Endometrial microvascular endothelial cells (primary cell): ENCODE measurements around the gene CACNA2D1. TPM values are rescaled to one million over a fixed set of nuclear protein-coding genes. Genes with fewer than 3 reads are reported as not detected.
"Not testable (repeated sequence)": the region's sequence is repeated elsewhere in the genome, so short reads cannot be mapped to it uniquely, and the experiment has no call there.

ENCODE experiments used
- in situ Hi-C: cut with HindIII; loops from 2 replicates; pipeline ENCODE4 v1.10.0; 2017; ENCODE audit warnings: low sequenced_read_pairs, low pct_unique_long_range_greater_than_20kb; ENCODE audit errors: inconsistent ontology term
- total RNA-seq: library from RNA; depleted of rRNA; stranded (reverse); fragments of >200 nt; gene quantifications from one replicate; pipeline ENCODE4 v1.2.3, GENCODE V29; 2015; ENCODE audit errors: inconsistent ontology term

Gene CACNA2D1
- total RNA-seq, 1 donor from 2014 or later = 49.5 TPM

DNA sequence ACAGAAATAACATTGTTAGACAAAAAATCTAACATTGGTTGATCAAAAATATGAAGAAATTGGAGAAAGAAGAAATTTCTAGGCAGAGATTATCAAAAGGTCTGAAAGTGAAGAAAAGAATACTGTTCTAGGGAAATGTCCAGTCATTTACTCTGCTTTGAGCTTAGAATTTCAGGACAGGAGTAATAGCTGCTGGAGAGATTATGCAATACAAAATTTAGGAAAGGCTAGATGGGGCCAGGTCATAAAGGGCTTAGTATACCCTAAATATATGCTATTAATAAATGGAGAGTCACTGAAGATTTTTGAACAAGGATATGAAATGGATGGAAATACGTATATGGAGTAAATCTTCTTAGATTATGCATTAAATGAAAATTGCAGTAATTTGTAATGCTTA lies 279.2 kb downstream of the CACNA2D1 start:
- in situ Hi-C loops = no loop called here

DNA sequence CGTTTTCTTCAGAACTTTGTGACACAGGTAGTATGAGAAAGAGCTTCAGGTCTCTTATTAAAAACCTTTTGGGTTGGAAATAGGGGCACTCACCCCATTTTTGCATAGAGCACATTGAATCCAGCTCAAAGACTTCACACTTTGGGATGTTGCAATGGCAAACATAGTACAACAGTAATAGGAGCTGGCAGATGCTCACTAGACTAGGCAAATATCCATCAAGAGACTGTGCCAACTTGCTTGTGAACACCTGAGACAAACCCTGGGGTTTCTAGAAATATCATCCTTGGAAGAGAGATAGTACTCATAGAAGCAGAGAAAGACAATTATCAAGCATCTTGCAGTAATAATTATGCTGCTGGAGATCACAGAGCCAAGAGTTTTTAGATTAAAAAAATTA lies 280.0 kb downstream of the CACNA2D1 start:
- in situ Hi-C loops = no loop called here

DNA sequence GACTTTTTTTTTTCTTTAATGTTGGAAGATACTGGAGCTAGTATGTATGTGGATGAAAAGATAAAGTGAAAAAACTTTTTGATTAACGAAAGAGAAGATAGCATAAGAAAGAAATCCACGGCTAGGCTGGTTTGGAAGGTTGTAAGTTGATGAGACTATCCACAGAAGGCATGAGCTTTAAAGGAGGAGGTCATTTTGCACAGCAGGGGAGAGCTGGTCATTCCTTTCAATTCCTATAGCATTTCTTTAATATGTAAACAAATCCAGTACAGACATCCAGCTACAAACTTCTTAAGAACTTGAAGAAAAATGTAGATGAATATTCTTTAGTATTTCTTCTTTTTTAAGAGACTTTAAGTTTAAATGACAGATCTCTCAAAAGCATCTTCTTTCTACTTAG lies 281.3 kb downstream of the CACNA2D1 start:
- in situ Hi-C loops = no loop called here

DNA sequence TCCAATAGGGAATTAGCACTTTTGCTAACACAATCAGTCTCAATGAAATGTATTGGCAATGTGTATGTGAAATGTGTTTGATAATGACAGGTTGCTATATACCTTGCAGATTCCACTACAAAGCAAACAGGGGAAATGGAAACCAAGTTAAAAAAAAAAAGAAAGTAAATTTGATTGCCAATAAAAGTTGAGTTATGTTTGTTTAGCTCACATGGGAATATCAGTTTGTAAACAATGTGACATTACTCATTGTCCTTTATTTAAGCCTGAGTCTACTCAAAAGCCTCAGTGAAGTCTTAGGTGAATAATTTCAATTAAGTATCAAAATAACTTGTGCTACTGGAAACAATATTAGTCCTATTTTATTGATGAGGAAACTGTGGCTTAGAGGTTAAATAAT lies 285.2 kb downstream of the CACNA2D1 start:
- in situ Hi-C loops = no loop called here

DNA sequence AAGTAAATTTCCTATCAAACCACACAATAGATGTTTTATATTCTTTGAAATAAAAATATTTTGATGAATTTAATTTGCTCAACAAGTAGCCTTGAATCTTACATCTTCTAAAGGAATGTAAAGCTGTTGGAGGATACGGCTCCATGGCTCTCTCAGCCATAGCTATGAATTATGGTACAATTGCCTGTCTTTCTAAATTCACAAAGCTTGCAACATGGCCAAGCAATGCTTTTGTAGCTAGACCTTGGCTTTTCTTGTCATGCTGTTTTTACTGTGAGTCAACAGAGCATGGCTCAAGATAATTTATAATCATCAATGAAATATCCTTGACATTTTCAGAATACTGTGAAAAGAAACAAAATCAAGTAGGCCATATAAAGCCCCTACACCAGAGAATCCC lies 286.7 kb downstream of the CACNA2D1 start:
- in situ Hi-C loops = no loop called here

DNA sequence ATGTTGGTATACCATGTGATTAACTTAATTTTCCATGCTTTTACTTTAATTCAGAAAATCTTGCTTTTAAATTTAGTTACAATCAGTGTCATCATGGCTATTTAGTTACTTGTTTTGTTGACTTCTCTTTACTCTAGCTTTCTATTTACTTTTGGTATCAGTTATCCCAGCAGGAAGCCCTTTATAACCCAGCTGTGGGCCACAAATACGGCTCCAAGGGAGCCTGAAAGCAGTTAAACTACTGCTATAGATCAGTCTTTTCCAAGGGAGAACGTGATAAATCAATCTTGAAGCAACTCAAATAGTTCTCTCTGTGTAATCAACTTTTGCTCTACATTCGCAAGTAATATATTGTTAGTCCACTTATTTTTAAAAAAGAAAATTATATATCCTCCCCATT lies 287.4 kb downstream of the CACNA2D1 start:
- in situ Hi-C loops = no loop called here

DNA sequence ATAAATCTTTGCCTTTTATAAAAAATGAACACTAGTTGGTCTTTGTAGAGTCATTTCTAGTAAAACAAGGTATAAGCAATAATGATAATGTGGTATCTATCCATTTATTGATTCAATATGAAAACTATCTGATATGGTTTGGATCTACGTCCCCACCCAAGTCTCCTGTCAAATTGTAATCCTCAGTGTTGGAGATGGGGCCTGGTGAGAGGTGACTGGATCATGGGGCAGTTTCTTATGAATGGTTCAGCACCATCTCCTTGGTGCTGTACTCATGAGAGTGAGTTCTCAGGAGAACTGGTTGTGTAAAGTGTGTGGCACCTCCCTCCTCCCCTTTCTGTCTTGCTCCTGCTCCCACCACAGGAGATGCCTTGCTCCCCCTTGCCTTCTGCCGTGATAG lies 288.8 kb downstream of the CACNA2D1 start:
- in situ Hi-C loops = no loop called here

DNA sequence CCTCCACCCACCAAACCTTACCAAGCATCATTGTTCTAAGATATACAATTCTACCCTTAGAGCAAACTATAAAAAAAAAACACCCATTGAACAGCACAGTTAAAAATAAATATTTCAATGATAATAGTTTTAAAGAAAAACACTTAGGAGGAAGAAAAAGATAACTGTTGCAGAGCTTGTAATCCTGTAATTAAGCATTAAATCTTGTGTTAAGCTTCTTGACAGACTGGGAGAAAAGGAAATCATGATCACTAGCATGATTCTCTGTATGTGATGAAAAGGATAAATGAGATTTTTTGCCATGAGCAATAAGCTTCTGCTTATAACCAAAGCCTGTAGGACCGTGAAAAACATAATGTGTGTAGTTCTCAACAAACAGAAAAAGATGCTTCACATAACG lies 289.8 kb downstream of the CACNA2D1 start:
- in situ Hi-C loops = no loop called here

DNA sequence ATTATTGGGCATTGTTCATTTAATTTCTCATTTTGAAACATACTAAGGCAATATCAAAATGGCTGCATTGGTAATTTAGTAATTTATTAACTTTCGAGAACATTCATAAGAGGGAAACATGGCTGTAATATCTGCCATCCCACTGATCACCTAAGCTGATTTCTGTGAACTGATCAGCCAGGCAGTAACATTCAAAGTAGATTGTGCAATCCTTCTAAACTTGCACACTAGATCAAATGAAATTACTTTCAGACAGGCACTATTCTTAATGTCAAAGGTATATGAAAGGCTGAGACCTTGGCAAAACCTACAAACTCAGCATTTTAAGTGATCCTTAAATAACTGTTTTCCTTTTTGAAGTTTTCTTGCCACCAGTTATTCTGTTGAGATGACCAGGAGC lies 290.7 kb downstream of the CACNA2D1 start:
- in situ Hi-C loops = no loop called here

DNA sequence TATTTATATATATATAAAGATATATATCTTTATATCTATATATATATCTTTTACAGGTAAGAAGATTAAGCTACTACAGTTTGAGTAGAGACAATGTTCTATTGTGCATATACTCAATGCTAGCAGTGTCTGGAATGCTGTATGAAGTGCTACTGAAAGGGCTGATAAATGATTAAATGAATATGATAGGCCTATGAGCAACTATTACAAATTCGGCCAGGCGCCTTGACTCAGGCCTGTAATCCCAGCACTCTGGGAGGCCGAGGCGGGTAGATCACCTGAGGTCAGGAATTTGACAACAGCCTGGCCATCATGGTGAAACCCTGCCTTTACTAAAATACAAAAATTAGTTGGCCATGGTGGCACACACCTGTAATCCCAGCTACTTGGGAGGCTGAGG lies 297.1 kb downstream of the CACNA2D1 start:
- in situ Hi-C loops = no loop called here

DNA sequence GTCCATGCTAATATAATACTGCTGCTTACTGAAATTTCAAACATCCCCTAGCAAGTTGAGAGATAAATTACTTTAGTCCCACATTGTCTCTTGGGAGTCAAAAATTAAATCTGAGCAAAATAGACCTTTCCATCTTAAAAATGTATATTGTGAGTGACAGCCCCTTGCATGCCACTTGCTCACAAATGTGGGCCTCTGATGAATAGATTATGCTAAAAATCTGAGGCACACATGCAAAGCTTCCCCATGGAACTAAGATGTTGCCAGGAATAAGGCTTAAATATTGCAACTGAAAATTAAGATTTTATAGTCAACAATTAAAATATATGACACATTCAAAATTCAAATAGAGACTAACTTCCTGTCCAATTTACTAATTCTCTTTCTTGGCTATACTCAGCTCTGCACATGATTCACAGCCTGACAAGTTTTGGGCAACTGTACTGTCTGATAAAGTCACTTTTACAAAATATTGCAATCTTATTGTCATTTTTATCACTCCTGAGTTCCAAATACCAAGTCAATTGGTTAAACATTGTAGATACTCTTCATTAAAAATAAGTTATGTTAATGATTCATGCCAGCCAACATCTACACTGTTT lies 301.2 kb downstream of the CACNA2D1 start:
- in situ Hi-C loops = no loop called here

DNA sequence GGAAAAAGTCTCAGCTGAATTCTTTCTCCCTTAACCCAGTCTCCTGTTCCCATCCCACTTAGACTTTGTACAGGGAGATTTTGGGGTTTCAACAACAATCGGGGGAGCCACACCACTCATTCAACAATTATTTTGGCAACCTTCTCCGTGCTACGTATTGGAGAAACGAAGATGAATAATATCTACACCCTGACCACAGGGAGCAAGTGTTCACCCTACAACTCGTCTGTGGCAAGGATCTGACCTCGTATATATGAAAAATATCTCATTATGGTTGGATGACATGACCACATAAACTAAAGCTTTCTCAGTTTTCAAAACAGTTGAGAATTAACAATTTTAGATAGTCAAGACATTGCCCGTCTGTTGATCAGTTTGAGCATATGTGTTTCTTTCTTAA lies 302.1 kb downstream of the CACNA2D1 start:
- in situ Hi-C loops = no loop called here

DNA sequence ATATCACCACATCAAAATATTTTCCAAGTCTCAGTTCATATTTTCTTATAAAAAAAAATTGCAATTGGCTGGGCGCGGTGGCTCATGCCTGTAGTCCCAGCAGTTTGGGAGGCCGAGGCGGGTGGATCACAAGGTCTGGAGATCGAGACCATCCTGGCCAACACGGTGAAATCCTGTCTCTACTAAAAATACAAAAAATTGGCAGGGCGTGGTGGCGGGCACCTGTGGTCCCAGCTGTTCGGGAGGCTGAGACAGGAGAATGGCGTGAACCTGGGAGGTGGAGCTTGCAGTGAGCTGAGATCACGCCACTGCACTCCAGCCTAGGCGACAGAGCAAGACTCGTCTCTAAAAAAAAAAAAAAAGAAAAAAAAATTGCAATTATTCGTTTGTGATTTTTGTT lies 303.0 kb downstream of the CACNA2D1 start:
- in situ Hi-C loops = not testable (repeated sequence)

DNA sequence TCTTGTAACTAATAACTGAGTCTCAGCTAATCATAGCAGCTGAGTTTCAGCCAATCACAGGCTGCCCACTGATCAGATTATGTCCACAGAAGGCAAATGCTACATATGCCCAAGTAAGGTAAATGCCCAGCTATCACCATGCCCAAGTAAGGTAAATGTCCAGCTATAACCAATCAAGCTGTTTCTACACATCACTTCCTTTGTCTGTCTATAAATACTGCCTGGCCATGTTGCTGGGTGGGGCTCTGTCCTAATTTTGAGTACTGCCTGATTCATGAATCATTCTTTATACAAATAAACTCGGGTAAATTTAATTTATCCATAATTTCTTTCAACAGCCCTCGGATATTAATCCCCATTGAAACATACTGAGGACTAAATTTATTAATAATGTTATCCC lies 312.4 kb downstream of the CACNA2D1 start:
- in situ Hi-C loops = no loop called here

DNA sequence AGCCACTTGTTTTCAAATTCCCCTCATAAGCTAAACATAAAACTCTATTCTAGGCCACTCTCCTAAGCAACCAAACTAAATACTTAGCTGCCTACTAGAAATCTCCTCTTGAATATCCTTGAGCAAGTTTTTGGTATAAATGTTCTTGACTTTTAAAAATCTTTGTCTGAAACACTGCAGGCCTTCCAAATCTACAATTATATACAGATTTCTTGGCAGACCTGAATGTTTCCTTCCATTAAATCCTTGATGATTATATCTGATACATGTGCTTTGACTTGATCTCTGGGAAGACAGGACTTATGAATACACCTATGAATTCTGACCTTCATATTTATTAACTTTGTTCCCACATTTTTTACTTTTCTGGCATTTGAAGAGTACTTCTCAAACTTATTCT lies 314.5 kb downstream of the CACNA2D1 start:
- in situ Hi-C loops = no loop called here

DNA sequence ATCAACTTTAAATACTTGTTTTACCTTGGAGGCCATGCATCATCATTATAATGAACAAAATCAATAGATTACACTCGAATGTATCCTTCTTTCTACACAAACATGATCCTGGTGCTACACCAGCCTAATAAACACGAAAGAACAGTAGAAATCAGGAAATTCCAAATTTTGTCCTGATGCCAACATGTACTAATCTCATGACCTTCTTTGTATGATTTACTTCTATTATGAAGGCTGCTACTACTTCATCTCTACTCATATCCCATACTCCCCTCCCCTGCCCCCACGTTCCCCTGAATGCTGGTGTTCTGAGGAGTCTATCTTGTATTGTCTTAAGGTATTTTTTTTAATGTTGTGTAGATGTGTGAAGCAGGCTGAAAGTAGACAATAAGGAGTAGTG lies 315.0 kb downstream of the CACNA2D1 start:
- in situ Hi-C loops = no loop called here

DNA sequence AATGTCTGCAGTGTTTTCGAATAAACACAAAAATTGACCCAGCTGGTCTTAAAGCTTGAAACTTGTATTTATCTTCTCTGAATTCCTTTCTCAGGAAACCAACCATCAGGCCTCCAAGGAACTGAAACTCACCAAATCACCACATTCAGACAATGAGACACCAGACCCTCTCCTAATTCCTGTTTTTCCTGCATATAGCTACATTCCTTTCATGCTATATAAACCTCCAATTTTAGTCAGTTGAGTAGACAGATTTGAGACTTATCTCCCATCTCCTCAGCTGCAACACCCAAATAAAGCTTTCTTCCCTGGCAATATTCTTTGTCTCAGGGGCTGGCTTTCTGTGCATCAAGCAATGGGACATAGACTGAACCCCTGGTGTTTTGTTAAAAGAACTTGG lies 317.0 kb downstream of the CACNA2D1 start:
- in situ Hi-C loops = no loop called here

DNA sequence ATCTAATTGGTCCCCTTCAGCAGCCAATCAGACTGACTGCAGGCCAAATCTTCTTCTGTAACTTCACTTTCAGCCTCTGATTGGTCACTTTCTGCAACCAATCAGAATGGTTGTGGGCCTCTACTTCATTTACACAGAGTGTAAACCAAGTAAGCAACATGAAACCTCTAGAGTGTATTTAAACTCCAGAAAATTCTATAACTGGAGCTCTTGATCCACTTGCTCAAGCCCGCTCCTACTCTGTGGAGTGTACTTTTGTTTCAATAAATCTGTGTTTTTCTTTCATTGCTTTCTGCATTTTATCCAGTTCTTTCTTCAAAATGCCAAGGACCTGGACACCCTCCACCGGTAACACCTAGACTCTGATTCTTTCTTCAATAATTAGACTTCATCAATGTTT lies 319.1 kb downstream of the CACNA2D1 start:
- in situ Hi-C loops = no loop called here

DNA sequence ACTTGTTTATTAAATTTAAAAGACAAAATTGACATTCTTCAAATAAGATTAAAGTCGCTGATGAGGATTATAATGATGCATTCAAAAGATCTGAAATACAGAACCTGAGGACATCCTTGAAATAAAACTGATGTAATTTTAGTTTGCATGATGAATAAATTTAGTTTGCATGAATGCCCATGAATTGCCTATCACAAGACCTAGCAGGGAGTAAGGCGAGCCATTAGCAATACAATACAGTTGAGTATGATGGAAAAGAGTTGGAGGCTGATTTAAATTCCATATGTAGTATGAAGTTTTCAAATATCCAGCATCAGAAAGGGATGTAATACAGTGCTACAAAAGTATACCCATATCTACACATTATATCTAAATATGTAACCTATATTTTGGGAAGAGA lies 321.3 kb downstream of the CACNA2D1 start:
- in situ Hi-C loops = no loop called here

DNA sequence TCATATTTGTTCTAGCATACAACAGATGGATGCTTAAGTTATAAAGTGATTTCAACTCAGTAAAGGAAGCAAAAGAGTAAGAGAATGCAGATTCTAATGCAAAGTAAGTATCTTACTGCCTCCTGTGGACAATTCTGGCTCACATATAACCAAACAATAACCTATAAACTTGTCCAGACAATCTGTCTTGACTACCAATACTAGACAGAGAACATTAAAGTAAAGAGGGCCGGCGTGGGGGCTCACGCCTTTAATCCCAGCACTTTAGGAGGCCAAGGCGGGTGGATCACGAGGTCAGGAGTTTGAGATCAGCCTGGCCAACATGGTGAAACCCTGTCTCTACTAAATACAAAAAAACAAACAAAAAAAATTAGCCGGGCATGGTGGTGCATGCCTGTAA lies 329.3 kb downstream of the CACNA2D1 start:
- in situ Hi-C loops = no loop called here

DNA sequence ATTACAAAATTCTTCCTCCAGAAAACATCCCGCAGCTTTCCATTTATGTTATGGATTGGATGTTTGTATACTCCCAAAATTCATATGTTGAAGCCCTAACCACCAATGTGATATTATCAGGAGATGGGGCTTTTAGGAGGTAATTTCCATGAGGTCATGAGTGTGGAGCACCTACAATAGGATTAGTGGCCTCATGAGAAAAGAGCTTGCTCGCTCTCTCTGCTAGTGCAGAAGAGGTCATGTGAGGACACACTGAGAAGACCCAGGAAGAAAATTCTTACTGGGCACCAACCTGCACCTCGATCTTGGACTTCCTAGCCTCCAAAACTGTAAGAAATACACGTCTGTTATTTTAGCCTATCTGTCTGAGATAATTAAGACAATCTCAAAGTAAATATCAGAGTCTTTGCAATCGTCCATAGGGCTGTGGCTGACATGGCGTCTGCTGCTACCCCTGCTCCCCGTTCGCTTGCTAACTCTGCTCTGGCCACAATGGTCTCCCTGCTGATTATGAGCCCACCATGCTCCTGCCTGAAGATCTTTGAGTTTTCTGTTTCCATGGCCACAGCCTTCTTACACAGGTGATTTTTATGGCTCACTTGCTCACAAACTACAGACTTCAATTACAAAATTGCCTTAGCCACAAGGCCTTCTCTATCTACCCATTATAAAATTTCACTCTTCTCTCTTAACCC lies 333.3 kb downstream of the CACNA2D1 start:
- in situ Hi-C loops = no loop called here
